Measurements from ENCODE around the gene SGPP2.

DNA sequence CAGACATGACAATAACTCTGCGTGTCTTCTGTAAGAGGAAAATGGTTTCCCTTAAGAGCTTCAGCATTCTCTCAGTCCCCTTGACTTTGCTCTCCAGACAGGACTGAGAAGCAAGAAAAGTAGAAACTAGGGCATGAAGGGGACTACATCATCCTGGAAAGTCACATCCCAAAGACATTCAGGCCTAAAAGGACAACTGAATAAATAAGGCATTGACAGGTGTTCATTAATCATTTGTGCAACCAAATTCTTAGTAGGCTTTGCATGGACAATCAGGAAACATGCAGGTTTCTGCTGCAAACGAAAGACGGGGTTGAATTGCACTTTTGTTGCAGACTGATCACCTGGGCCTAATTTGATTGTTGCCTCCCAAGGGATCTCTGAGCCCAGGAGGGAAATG lies 1.2 kb upstream of the SGPP2 start:
- TF ChIP-seq POLR2AphosphoS5 (IDR thresholded peaks at IDR 0.05), result no peak
- TF ChIP-seq, protein P1, sequence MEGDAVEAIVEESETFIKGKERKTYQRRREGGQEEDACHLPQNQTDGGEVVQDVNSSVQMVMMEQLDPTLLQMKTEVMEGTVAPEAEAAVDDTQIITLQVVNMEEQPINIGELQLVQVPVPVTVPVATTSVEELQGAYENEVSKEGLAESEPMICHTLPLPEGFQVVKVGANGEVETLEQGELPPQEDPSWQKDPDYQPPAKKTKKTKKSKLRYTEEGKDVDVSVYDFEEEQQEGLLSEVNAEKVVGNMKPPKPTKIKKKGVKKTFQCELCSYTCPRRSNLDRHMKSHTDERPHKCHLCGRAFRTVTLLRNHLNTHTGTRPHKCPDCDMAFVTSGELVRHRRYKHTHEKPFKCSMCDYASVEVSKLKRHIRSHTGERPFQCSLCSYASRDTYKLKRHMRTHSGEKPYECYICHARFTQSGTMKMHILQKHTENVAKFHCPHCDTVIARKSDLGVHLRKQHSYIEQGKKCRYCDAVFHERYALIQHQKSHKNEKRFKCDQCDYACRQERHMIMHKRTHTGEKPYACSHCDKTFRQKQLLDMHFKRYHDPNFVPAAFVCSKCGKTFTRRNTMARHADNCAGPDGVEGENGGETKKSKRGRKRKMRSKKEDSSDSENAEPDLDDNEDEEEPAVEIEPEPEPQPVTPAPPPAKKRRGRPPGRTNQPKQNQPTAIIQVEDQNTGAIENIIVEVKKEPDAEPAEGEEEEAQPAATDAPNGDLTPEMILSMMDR (IDR thresholded peaks at IDR 0.05), result no peak
- TF ChIP-seq POLR2A (IDR thresholded peaks at IDR 0.05), result no peak
- no peak for TF ChIP-seq EP300 (IDR thresholded peaks at IDR 0.05)
